Activated gamma-delta T cell treated with Interleukin-2 at 50 U/mL for 16 hours (primary cell): ENCODE data around the gene SLC25A18.

Experiments
- DNase-seq: peaks from one replicate; pipeline ENCODE4 v3.0.0-alpha.2; 2020

The SLC25A18 gene

GRCh38 chr22:17570851-17571631 is 7.7 kb downstream of the SLC25A18 start:
- DNase-seq: no peak

- DNase-seq: no peak
These were observed 11.9 kb downstream of the SLC25A18 start for GRCh38 chr22:17575151-17575550.

DNA sequence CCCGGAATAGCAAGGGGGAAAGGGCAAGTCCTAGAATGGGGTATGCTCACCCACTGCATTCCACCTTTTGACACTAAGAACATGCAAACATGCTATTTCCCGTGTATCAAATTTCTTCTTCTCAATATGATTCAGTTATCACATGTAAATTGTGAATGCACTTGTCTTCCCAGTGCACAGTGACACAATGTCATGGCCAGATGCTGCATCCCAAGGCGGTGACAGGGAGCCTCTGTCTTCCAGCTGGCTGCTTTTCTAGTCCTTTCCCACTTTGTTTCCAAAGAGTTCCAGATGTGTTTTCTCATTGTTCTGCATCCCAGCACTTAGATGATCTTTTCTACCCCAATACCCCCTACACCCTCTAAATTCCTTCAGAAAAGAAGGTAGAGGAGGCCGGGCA is 12.4 kb downstream of the SLC25A18 start:
- no peak for DNase-seq

GRCh38 chr22:17576470-17576869 is 13.2 kb downstream of the SLC25A18 start:
- no peak for DNase-seq

GRCh38 chr22:17578136-17578754 is 14.9 kb downstream of the SLC25A18 start:
- no peak for DNase-seq

DNA sequence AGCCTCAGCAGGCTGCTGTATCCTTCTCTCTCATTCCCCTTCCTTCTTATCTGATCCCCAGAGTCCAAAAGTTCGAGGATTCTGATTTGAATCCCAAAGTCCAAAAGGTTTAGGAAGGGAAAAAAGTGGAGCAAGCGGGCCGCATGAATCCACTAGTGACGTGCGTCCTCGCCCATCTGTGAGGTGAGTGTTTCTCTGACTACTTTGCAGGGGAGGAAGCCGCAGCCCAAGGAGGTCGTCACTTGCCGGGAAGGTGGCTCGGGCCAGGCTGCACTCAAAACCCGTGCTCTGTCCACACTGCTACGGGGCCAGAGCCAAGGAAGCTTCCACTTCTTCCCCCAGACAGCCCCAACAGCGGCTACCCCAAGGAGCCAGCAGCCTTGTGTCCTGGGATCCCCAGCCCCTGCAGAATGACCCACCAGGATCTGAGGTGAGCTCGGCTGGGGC is 16.3 kb downstream of the SLC25A18 start:
- DNase-seq: no peak

- no peak for DNase-seq
These were observed 17.2 kb downstream of the SLC25A18 start for GRCh38 chr22:17580441-17581031.

DNA sequence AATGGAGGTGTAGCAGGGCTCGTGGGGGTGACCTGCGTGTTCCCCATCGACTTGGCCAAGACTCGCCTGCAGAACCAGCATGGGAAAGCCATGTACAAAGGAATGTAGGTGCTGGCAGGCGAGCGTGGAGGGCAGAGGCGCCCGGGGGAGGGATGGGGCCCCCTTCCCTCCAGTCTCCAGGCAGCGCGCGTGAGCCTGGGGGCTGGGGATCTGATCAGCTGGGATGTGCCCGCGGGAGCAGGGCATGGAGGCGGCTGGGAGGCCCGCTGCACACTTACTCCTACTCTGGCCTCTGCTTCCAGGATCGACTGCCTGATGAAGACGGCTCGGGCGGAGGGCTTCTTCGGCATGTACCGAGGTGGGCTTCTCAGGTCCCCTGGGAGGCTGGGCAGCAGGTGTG is 17.8 kb downstream of the SLC25A18 start:
- DNase-seq: no peak

DNA sequence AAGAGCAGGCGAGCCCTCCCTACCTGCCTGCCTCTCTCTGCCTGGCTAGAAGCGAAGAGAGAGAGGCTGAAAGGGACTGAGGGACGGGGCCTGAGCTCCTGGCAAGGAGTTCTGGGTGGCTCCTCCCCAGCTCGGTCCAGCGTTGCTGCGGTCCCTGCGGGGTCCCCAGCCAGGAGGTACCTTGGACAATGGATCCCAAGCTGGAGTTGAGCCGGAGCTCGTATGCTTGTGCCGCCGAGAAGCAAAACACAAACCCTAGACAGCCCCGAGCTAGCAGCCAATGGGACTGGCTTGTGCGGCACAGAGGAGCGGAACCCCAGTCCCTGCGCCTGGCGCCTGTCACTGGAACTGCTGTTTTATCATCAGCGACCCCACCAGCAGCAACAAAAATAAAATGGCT is 18.3 kb downstream of the SLC25A18 start:
- DNase-seq: no peak

DNA sequence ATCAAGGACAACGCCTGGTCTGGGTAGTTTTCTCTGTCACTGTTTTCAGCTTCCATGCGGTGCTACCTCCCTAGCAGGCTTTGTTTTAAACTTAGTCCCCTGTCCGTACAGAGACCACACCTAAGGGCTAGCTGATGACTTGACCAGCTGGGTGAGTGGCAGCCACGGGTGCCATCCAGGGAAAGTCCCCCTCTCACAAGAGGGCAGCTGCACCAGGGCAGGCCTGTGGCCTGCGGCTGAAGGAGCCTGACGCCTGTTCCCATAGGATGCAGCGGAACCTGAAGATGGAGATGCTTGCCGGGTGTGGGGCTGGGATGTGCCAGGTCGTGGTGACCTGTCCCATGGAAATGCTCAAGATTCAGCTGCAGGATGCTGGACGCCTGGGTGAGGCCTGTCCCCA is 19.9 kb downstream of the SLC25A18 start:
- DNase-seq: no peak

- no peak for DNase-seq
These were observed 23.6 kb downstream of the SLC25A18 start for GRCh38 chr22:17586831-17587440.

DNA sequence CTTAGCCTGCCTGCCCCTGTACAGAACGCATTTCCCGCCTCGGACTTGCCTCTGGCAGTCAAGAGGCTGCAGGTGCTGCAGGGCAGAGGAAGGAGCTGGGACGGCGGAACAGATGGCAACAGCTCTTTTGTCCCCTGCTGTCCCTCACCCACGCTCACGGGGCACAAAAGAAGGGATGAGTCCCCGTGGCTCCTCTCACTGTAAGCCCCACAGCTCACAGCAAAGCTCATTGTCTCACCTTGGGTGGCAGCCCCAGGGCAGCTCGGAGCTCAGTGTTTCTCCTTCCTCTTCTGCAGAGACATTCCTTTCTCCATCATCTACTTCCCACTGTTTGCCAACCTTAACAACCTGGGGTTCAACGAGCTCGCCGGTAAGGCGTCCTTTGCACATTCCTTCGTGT is 24.3 kb downstream of the SLC25A18 start:
- no peak for DNase-seq

DNA sequence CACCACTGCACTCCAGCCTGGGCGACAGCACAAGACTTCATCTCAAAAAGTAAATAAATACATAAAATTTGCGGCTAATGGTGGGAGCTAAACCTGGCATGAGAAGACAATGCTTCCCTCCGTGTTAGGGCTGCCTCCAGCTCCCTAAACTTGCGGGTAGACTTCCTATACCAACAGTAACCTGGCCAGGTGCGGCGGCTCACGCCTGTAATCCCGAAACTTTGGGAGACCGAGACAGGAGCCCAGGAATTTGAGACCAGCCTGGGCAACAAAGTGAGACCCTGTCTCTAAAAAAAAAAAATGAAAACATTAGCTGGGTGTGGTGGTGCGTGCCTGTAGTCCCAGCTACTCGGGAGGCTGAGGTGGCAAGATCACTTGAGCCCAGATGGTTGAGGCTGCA is 25.3 kb downstream of the SLC25A18 start:
- no peak for DNase-seq

DNA sequence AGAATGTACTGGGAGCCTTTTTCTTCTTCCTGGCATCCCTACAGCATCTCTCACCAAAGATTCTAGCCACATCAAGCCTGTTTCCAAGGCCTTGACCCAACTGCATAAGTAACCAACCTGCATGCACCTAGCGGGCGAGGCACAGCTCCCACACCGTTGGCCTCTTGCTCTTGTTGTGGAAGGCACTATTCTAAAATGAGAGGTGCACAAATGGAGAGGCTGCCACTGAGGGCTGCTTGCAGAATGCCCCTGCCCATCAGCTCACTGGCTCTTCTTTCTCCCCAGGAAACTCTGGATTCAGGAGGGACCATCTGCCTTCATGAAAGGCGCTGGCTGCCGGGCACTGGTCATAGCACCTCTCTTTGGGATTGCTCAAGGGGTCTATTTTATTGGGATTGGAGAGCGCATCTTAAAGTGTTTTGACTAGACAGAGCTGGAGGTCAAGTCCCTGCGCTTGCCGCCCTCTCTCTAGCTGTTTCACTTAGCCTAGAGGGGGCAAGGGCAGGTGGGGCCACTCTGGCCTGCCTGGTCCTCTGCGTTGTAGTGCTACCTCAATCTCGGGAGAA is 26.6 kb downstream of the SLC25A18 start:
- DNase-seq: no peak

- DNase-seq: no peak
These were observed 27.3 kb downstream of the SLC25A18 start for GRCh38 chr22:17590586-17590985.

GRCh38 chr22:17592201-17592600 is 28.9 kb downstream of the SLC25A18 start:
- DNase-seq: no peak

DNA sequence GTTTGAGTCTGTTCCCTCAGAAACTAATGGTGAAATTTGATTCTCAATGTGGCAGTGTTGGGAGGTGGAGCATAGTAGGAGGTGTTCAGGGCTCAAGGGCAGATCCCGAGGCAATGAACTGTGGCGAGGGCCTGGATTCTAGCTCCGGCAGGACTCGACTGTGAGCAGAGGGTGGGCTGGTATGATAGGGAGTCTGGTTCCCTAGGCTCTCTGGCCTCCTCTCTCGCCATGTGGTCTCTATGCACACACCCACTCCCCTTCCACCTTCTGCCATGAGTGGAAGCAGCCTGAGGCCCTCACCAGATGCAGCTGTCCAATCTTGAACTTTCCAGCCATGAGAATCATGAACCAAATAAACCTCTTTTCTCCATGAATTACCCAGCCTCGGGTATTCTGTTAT is 32.9 kb downstream of the SLC25A18 start:
- DNase-seq: no peak

DNA sequence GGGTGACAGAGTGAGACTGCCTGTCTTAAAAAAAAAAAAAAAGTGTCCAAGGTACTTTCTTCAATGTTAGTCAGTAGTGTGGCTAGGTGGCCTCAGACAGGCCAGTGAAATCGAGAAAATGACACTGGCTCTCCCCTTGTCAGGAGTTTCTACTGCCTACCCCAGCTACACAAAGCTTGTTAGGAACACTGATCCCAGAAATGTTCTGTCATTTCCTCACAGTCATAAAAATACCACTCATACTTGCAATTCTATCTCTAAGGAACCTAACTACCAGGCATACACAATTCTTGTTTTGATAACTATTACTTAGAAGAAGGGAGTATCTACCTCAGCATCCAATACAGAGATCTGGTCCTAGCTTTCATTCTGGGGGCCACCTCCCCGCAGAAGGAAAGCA is 33.9 kb downstream of the SLC25A18 start:
- DNase-seq: no peak

DNA sequence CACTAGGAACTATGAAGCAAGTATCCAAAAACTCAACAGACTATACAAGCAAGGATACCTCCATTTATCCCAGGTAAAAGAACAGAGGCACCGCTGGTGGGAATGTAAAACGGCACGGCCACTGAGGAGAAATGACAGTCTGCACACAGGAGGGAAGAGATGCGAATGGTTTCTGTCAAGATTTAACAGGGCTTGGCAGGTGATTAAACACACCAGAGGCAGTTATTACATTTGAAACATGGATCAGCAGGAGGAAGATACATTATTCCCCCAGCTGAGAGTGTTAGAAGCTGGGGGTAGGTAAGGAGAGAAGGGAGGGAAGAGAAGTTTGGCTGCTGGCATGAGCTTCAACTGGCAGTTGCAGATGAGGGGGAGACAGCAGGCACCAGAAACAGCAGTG is 35.0 kb downstream of the SLC25A18 start:
- DNase-seq: no peak

DNA sequence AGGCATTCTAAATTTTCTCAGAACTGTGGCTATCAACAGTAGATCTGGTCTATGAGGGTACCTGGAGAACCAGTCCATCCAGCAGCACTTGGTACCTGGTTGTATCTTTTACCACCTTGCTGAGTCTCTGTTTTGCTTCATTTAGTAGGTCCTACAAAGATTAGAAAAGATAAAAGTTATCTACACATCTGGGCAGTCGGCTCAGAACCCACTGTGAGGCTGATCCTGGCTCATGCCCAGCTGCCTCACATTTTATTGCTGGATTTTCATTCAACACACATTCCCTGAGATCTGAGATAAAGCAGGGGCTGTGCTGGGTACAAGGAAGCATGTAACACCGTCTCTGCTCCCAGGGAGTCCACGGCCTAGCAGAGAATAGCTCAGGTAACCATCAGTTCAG is 37.7 kb downstream of the SLC25A18 start:
- DNase-seq: no peak

DNA sequence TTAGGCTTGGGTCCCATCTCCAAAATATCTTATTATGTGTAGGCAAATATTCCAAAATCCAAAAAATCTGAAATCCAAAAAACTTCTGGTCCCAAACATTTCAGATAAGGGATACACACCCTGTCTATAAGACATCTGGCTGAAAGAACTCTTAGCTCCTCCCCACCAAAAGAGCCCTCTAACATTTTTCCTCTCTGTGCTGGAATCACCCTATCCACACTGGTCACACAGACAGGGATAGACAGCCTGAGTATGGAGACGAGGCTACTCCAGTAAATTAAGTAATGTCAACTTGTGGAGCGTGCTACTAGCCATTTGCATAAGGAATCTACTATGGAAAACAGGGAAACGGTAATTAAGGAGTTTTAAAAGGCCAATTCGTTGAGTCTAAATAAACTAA is 40.4 kb downstream of the SLC25A18 start:
- no peak for DNase-seq

DNA sequence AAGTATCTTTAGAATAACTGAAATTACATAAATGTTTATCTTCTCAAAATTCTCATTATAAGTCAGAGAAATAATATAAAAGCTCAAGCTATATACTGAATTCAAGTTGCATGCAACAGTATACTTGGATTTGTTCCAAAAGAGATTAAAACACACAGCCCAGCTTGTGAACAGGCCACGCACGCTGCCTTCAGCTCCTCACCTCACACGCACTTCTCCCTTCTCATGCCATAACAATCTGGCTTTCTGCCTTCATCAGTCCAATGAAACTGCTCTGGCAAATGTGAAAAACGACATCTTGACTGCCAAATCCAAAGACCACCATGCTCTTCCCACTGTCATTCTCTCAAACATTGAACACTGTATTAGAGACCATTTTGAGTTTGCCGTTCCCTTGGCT is 43.2 kb downstream of the SLC25A18 start:
- no peak for DNase-seq

GRCh38 chr22:17607891-17608521 is 44.7 kb downstream of the SLC25A18 start:
- no peak for DNase-seq
